Suprapubic skin (tissue), 4 donors: Measurements from ENCODE around the gene WDR90.

Experiments used
- CTCF ChIP-seq, 2 donors: fragments of 200-600 bp in 1 of 2; fragments of 450-650 bp in 1 of 2; sonication (generic) in 1 of 2; IDR thresholded peaks; one replicate each; pipeline ENCODE4 v1.5.1; 2016 to 2019; ENCODE audit warnings: antibody characterized with exemption in 2 of 2, mild to moderate bottlenecking in 1 of 2, moderate library complexity in 1 of 2
- POLR2A ChIP-seq, 2 donors: fragments of 450-650 bp; IDR thresholded peaks; one replicate each; pipeline ENCODE4 v1.6.1; 2017; ENCODE audit warnings: antibody characterized with exemption in 2 of 2, mild to moderate bottlenecking in 2 of 2, moderate library complexity in 2 of 2
- POLR2AphosphoS5 ChIP-seq, 3 donors: sonication (generic); formaldehyde crosslinking; IDR thresholded peaks; one replicate each; pipeline ENCODE4 v1.6.1; 2017; ENCODE audit warnings: antibody characterized with exemption in 3 of 3

- TF ChIP-seq POLR2A (IDR thresholded peaks at IDR 0.05) (no peak), CTCF (IDR thresholded peaks at IDR 0.05) (no peak), POLR2AphosphoS5 (IDR thresholded peaks at IDR 0.05) (no peak)
Observed at GRCh38 chr16:681746-682427, 32.7 kb downstream of the WDR90 start.
